NCI-H1417 (cell line): ENCODE results near the gene SPIRE1.

Source experiments
- DNase-seq, 3 experiments: peaks; one replicate each; lab custom pipeline; 2025; lab: John Stamatoyannopoulos, UW

Gene SPIRE1

GRCh38 chr18:12416098-12416729 lies 241.7 kb downstream of the SPIRE1 start:
- no peak for DNase-seq

- no peak for DNase-seq
Measured at GRCh38 chr18:12411456-12411855, 246.5 kb downstream of the SPIRE1 start.

- DNase-seq, result peak in 1 of 3 experiments; percentile 13
Measured at GRCh38 chr18:12410747-12411146, 247.2 kb downstream of the SPIRE1 start.

- no peak for DNase-seq
Measured at GRCh38 chr18:12410081-12410481, 247.8 kb downstream of the SPIRE1 start.

- DNase-seq, result no peak
Measured at GRCh38 chr18:12409469-12409868, 248.4 kb downstream of the SPIRE1 start.

DNA sequence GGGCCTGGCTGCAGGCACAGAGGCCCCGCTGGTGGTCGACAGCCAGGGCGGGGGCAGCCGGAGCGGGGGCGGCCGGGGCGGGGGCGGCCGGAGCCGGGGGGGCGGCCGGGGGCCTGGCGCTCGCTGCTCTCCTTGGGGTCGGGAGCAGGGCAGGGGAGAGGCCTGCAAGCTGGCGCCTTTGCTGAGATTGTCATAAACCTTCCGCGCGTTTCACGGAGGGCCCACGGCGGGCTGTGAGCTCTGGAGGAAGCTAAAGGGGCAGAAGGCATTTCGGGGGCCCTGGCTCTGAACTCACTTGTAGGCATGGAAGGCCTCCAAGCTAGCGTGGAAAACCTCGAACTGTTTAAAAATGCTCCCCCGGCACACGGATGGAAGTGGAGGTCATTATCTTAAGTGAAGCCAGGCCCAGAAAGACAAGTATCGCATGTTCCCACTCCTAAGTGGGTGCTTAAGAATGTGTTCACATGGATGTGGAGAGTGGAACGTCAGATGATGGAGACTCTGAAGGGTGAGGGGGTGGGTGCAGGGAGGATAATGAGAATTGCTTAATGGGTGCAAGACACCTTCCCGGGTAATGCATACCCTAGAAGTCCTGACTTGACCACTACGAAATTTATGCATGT lies 249.5 kb downstream of the SPIRE1 start:
- peak; percentile 29 to 80 (median 71) for DNase-seq

GRCh38 chr18:12406371-12407111 lies 251.4 kb downstream of the SPIRE1 start:
- no peak for DNase-seq

DNA sequence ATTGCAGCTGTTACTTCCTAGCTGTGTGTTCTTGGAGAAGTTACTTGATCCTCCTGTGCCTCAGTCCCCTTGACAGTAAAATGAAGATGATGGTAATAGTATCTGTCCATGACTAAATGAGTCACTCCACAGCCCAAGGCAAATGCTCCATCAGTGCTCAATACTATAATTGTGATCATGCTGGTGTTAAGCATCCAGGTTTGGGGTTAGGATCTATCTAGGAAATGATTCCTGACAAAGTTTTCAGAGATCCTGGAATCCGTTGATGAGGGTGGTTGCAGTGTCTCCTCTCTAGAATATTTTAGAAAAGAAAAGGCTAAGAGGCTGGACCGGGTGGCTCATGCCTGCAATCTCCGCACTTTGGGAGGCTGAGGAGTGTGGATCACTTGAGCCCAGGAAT lies 252.8 kb downstream of the SPIRE1 start:
- no peak for DNase-seq

GRCh38 chr18:12403601-12404506 lies 254.1 kb downstream of the SPIRE1 start:
- DNase-seq, result no peak

DNA sequence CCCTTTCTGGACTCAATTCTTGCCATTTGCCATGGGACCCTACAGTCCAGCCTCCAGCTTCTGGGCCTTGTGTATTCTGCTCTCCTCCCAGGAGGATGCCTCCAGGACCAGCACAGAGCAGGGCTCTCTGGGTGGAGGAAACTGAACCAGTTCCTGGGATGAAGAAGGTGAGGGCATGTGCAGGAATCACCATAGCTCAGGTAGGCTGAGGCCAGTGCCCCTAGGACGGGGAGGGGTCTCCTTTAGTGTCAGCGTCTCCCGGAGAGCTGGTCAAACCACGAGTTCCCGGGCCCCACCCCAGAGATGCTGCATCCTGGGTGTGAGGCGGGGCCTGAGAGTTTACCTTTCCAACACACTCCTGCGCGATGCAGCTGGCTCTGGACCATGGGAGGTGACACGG lies 256.0 kb downstream of the SPIRE1 start:
- DNase-seq, result no peak

DNA sequence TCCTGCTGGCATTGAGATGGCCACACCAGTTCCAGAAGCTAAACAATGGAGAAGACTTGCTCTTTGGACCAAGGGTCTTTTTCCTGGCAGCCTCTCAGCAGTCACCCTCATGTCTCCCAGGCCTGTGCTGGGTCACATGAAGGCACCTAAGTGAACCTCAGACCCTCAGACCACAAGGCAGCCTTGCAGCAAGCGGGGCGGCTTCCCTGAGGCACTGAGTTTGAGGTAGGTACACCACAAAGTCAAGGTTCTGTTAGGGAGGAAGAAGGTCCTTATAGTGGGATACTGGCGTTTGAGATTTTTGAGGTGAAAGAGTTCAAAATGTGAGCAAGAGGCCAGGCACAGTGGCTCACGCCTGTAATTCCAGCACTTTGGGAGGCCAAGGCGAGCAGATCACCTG lies 258.7 kb downstream of the SPIRE1 start:
- no peak for DNase-seq

- no peak for DNase-seq
Measured at GRCh38 chr18:12398625-12399024, 259.3 kb downstream of the SPIRE1 start.

- no peak for DNase-seq
Measured at GRCh38 chr18:12397793-12398192, 260.1 kb downstream of the SPIRE1 start.

DNA sequence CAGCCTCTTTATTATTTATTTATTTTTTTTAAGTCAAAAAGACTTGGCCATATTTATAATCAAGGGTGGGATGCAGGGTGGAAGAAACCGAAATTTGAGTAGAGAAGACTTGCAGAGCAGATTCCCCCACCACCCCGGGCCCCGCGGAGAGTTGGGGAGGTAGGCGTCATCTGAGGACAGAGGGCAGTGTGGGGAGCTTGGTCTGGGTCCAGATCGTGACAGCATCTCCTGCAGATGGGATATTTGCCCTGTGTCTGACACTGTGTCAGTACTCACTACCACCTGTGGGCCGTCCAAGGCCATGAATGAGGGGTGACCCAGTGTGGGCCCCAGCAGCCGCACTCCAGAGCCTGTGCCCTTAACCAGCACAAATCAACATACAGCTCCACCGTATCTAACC lies 260.7 kb downstream of the SPIRE1 start:
- no peak for DNase-seq
